GM19240 (cell line): ENCODE results near the gene PGP.

Experiments
- DNase-seq: peaks from one replicate; pipeline ENCODE4 v3.0.0; 2011; ENCODE audit warnings: low spot score; ENCODE audit not compliant: insufficient read length

The PGP gene

GRCh38 chr16:2200313-2200712 is 14.3 kb downstream of the PGP start:
- DNase-seq, result no peak

DNA sequence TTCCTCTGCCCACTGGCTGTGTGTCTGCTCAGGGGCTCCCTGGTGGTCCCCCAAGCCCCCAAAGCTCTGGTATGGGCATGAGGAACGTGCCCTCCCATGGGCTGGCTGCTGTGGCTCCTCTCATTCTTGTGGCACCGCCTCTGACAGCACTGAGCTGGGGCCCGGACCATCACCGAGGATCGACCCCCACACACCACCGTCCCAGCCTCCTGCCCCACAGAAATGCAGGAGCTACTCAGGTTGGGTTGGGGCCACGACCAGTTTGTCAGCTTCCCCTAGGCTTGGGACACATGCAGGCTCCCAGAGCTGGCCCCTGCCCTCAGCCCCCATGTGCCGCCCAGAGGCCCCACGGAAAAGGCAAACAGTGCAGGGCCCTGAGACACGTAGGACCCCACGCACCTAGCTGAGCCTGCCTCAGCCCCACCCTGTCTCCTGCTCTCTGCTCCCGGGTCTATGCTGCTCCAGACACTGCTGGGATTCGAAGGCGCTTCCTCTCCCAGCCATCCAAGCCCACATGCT is 15.0 kb downstream of the PGP start:
- no peak for DNase-seq

DNA sequence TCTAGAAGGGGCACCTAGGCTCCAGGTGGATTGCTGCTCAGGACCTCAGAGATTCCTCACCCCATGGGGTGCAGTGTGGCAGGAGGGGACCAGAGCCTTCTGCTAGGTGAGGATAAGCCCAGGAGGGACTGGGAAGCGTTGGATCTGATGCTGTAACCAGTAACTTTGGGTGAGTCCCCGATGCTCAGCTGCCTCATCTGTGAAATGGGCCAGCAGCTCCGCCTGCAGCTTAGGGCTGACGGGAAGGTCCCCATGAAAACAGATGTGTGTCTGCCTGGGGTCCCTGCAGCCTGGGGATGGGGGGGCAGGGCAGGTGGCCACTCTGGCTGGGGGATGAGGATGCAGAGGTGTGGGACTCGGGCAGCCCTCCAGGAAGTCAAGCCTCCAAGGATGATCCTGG is 15.5 kb downstream of the PGP start:
- no peak for DNase-seq

DNA sequence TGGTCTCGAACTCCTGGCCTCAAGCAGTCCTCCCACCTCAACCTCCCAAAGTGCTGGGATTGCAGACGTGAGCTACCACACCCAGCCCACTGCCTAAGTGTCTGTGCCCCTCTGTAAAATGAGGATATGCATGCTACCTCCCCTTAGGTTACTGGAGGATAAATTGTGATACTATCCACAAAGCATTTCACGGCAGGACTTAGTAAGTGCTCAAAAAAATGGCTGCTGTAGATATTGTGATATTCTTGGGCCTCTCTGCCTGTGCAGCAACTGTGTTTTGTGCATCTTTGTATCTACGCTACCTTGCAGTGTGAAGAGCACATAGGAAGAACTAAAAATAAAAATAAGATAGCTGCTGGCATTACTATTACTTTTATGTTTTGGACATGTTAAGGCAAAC is 16.4 kb downstream of the PGP start:
- DNase-seq, result no peak

GRCh38 chr16:2197765-2198164 is 16.9 kb downstream of the PGP start:
- DNase-seq, result no peak

- DNase-seq, result no peak
Observed at GRCh38 chr16:2196981-2197511, 17.6 kb downstream of the PGP start.

DNA sequence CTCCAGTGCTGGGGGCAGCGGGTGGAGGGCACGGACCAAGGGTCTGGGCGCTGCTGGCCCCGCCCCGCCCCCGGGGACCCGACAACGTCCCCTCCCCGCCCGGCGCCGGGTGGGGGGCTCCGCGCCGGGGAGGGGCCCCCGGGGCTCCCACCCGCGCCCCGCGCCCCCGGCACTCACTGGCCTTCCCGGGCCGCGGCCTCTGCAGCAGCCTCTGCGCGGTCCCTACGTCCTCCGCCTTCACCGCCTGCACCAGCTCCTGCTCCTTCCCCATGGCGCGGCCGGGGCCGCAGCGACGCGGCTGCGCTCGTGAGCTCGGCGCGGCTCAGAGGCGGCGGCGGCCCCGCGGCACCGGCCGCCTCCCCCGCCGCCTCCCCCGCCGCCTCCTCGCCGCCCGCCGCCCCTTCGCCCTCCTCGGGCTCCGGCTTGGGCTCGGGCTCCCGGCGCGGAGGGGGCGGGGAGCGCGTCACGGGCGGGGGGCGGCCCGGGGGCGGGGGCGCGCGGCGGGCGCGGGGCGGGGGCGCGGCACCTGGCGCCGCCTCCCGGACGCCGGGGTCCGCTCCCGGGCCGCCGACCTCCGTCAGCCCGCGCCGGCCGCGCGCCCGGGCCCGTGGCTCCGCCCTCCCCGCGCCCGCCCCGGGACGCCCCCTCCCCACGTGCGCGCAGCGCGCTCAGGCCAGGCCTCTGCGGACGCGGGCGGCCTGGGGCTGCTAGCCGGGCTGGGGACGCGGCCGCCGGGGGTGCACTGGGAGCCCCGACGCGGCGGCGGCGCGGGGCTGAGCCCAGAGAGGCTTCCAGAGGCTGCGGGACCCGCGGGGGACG is 18.3 kb downstream of the PGP start, which contains the start of gene CASKIN1:
CASKIN1 (minus strand) TSS at position 444 of the 819 bp plus-strand sequence; CDS start at position 271, 173 bp downstream.
- DNase-seq, result no peak

DNA sequence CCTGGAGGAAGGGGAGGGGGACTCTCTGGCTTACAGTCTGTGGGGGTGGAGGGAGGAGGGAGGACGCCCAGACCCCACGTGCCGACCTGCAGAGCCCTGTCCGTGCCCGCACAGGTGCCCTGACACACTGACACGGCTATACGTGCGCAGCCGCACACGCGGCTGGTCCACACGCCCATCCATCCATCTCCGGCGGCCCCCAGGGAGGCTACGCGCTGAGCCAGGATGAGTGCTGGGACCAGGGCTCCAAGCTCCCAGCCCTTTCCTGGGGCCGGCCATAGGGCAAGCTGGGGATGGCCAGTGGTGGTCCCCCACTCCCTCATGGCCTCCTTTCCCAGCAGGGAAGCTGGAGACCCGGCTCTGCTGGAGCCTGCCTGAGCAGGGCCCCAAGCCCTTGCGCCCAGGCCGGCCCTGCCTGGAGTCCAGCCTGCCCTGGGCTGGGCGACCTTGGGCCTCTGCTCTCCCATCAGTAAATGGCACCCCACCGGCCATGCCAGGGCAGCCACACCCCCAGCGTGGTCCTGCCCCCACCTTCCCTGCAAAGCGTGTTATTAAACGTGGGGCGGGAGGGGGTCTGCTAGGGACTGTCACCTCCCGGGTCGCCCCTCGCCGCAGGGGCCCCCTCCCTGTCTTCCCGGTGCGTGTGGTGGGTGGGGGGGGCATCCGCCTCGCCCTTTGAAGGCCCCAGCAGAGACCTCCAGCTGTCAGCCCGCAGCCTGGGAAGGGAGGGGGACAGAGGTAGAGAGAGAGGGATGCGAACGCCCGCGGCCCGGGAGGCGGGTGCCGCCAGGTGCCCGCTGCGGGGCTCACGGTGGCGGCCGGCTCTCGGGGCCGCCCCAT is 19.1 kb downstream of the PGP start:
- DNase-seq, result no peak

- DNase-seq, result peak; percentile 85
Observed at GRCh38 chr16:2194852-2195321, 19.8 kb downstream of the PGP start.

- DNase-seq, result no peak
Observed at GRCh38 chr16:2194166-2194834, 20.3 kb downstream of the PGP start.

DNA sequence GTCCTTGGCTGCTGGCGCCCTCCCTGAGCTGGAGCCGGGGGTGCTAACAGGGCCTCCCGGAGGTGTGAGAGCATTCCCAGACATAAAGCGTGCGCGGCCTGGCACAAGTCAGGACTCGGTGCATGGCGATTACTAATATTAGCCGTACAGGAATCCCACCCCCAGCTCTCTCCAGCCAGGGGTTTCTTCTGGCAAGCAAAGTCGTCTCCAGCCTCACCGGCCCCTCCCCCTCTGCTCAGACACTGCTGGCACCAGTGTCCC is 23.3 kb downstream of the PGP start:
- DNase-seq, result no peak

DNA sequence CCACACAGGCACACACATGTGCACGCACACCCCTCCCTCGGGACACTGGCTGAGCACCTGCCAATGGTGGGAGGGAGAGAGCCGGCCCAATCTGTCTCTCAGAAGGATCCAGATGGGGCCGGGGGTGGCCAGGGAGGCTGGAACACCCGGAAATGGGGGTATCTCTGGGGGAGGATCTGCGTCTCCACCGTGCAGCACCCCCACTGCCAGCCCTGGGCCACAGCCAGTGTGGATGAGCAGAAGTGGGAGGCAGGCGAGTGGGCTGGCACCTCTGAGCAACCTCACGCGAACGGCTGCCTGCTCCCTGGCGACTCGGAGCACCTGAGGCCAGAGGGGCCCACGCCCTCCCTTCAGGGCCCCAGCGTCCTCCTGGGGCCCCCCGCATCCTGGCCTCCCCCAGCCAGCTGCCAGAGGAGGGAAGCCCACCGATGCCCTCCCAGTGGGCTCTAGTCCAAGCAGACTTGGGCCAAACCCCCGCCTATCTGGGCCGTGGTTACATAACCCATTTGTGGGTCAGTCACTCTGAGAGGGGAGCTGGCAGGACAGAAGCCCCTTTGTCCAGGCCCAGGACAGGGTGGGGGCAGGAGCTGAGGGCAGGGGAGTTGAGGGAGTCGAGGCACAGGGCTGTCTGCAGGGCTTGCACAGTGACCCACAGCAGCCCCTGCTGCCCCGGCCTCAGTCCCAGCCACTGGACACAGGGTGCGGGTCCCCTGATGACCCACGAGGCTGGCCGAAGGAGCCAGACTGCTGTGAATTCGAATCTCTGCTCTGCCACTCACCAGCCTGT is 23.8 kb downstream of the PGP start:
- no peak for DNase-seq

- no peak for DNase-seq
Observed at GRCh38 chr16:2190002-2190658, 24.5 kb downstream of the PGP start.

DNA sequence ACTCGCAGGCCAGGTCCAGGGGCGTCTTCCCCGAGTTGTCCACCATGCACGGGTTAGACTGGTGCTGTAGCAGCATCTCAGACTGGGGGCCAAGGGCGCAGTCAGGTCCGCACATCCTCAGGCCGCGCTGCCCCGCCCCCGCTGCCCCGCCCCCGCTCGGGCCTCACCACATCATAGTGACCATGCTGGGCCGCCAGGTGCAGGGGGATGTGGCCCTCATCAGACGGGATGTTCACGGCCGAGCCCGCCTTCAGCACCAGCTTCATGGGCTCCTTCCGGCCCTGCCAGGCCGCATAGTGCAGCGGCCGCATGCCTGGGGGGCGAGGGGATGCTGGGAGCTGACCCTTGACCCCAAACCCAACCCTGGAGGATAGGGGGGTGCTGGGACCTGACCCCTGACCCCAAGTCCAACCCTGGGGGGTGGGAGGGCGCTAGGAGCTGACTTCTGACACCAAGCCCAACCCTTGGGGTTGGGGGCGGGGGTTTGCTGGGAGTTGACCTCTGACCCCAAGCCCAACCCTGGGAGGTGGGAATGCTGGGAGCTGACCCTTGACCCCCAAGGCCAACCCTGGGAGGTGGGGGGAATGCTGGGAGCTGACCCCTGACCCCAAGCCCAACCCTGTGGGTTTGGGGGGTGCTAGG is 25.3 kb downstream of the PGP start:
- DNase-seq, result no peak

GRCh38 chr16:2188395-2188794 is 26.2 kb downstream of the PGP start:
- DNase-seq, result no peak

- no peak for DNase-seq
Observed at GRCh38 chr16:2187212-2187611, 27.4 kb downstream of the PGP start.

DNA sequence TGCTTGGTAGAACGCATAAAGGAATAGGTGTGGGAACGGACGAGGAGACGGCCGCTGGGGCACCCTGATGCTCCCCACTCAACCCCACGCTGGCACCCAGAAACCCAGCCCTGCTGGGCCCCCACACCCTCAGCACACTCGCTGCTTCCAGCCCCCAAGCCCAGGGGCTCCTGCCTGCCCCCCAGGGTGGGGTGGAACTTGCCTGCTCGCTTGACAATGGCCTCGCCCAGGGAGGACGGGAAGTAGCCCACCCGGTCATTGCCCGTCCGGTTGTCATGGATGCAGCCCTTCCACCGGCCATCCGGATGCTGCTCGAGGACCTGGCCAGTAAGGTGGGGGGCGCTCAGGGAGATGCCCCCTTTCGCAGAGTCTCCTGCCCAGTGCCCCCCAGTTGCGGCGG is 28.1 kb downstream of the PGP start:
- DNase-seq, result no peak

GRCh38 chr16:2186064-2186463 is 28.6 kb downstream of the PGP start:
- no peak for DNase-seq

DNA sequence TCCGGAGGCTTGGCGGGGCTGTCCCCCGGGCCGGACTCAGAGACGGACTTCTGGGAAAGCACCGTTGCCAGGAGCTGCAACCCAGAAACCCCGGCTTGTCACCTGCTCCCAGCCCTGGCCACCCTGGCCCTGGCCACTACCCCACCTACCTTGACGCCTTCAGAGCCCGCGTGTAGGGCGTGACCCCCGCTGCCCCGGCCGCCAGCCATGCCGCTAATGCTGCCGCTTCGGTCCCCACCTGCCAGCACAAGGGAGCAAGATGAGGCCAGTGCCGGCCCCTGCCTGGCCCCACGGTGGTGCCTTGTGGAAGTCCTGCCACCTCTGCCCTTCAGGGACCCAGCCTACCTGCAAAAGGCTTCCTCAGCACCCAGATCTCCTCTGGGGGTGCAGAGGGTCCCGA is 29.7 kb downstream of the PGP start:
- DNase-seq, result no peak

GRCh38 chr16:2184346-2184745 is 30.3 kb downstream of the PGP start:
- no peak for DNase-seq
